ENCODE results near the gene RAE1.
"Not testable (repeated sequence)": the region's sequence is repeated elsewhere in the genome, so short reads cannot be mapped to it uniquely, and the experiment has no call there.

RAE1 gene

GRCh38 chr20:57415771-57416170, 64.7 kb downstream of the RAE1 start:
- no peak for DNase-seq (ENCODE audit: low spot score)

- DNase-seq (ENCODE audit: low spot score), result no peak
Observed at GRCh38 chr20:57416296-57417022, 65.4 kb downstream of the RAE1 start.

- no peak for DNase-seq (ENCODE audit: low spot score)
Observed at GRCh38 chr20:57417051-57417689, 66.1 kb downstream of the RAE1 start.

- DNase-seq (ENCODE audit: low spot score), result no peak
Observed at GRCh38 chr20:57417830-57418780, 67.0 kb downstream of the RAE1 start.

GRCh38 chr20:57419479-57419878, 68.4 kb downstream of the RAE1 start:
- DNase-seq (ENCODE audit: low spot score), result not testable (repeated sequence)

- no peak for DNase-seq (ENCODE audit: low spot score)
Observed at GRCh38 chr20:57420571-57421252, 69.7 kb downstream of the RAE1 start.

- DNase-seq (ENCODE audit: low spot score), result no peak
Observed at GRCh38 chr20:57421253-57422220, 70.5 kb downstream of the RAE1 start.

- DNase-seq (ENCODE audit: low spot score), result no peak
Observed at GRCh38 chr20:57422254-57422653, 71.2 kb downstream of the RAE1 start.

- DNase-seq (ENCODE audit: low spot score), result no peak
Observed at GRCh38 chr20:57425150-57426013, 74.3 kb downstream of the RAE1 start.

- DNase-seq (ENCODE audit: low spot score), result no peak
Observed at GRCh38 chr20:57426271-57426689, 75.2 kb downstream of the RAE1 start.

- DNase-seq (ENCODE audit: low spot score), result no peak
Observed at GRCh38 chr20:57426831-57427230, 75.8 kb downstream of the RAE1 start.

- no peak for DNase-seq (ENCODE audit: low spot score)
Observed at GRCh38 chr20:57428324-57429158, 77.5 kb downstream of the RAE1 start.
